Erythroblast (primary cell): ENCODE data around the gene CHMP5.
"Not testable (repeated sequence)": the region's sequence is repeated elsewhere in the genome, so short reads cannot be mapped to it uniquely, and the experiment has no call there.

Source experiments
- DNase-seq, 2 experiments: peaks; one replicate each; lab custom pipeline; 2025; lab: John Stamatoyannopoulos, UW
- GATA1 ChIP-seq: IDR thresholded peaks from 2 replicates; pipeline ENCODE4 v1.6.1; 2011; ENCODE audit warnings: low read depth, mild to moderate bottlenecking, control low read depth, low read length, moderate library complexity
- POLR2A ChIP-seq: IDR thresholded peaks from 2 replicates; pipeline ENCODE4 v1.6.1; 2011; ENCODE audit warnings: mild to moderate bottlenecking, low read length

Gene CHMP5

DNA sequence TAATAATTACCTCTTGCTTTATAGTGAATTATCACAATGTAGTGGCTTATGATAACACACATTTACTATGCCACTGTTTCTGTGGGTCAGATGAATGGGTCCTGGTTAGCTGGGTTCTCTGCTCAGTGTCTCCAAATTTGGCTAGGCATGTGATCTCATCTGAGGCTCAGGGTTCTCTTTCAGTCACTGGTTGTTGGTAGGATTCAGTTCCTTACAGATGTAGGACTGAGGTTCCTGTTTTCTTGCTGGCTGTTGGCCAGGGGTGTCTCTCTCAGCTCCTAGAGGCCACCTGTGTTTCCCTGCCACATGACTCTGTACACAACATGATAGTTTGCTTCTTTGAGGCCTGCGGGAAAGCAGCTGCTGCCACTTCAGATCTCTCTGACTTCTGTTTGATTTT is 32.6 kb downstream of the CHMP5 start:
- peak; percentile 35 to 64 for DNase-seq
- TF ChIP-seq POLR2A (no peak), GATA1 (no peak)

DNA sequence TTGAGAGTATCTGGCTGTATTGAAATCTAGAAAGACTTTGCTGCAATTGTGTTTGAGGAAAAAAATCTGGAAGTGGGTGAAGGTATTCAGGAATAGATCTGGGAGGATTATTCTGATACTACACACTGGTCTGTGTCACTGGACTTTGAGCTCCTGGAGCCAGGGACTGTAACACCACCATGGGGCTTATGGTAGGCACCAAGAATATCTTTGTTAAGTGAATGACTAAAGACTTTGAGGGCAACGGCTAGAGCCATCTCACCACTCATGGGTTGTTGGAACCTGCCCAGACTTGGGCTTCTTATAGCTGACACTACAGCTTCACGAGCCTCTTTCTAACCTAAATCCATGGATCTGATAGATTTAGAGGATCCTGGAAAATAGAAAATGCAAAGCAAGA is 35.7 kb downstream of the CHMP5 start:
- TF ChIP-seq POLR2A (no peak), GATA1 (no peak)

DNA sequence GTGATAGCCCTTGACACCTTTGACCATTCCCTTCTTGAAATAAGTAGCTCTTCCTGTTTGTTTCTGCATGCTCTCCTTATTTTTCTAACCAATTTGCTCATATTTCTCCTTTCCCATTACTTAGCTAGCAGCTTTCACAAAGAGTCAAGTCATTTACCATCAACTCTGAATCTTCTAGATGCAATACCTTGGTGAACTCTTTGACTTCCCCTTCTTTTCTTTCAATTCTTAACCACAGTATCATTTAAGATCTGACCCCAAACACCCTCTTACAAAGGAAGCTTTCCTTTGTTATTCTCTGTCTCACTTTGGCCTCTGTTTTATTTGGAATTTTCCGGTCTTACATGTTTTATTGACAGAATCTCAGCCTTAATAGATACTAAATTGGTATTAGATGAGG is 39.5 kb downstream of the CHMP5 start:
- TF ChIP-seq GATA1 (no peak), POLR2A (no peak)
- no peak for DNase-seq

More for the DNA sequence above, 35.7 kb downstream of the CHMP5 start:
- no peak for DNase-seq

DNA sequence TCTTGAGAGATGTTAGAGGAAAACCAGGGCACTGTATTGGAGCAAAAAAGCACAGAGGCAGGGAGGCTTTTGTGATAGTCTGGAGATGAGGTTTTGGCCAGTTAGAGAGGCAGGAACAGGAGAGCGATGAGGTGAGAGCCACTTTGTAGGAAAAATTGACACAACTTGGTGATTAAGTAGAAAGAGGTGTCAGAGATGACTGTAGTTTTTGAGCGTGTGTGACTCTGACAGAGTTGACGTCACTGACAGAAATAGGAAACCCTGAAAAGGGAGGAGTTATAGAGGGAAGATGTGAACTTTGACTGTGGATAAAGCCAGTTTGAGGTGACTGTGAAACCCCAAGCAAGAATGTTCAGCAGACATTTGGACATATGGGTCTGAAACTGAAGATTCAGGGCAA is 41.2 kb downstream of the CHMP5 start:
- peak in 1 of 2 experiments; percentile 19 for DNase-seq

DNA sequence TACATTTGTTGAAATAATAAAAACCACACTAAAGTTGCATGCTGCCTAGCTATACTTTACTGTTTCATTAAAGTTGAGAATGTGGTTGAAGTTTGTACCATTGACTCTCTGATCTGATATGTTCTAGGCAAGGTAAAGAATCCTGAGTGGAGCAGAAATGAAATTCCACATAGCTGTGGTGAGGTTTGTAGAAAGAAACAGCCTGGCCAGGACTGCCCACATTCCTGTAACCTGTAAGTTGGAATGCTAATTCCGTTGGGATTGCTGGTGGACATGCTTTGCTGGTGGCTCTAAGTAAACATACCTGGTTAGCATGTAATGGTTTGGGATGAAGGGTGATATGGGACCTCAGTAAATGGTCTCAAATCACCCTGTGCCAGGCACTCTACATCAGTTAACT is 42.2 kb downstream of the CHMP5 start:
- TF ChIP-seq GATA1 (no peak), POLR2A (no peak)
- DNase-seq, result no peak

More for the DNA sequence above, 41.2 kb downstream of the CHMP5 start:
- TF ChIP-seq POLR2A (no peak), GATA1 (no peak)

DNA sequence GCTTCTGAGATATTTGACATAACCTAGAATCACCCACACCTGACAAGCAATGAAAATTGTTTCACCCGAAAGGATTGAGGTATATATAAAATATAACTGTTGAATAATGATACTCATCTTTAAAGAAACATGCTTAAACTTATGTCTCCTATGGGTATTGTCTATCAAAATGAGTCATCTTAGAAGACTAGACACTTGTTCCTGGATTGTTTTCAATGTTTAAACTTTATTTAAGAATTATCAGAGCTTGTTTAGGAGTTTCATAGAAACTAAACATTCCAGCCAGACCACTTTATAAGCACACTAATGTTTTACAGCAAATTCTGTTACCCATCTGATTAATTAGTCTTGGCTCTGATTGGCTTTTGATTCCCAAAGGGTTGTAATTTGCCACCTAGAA is 45.1 kb downstream of the CHMP5 start:
- DNase-seq, result no peak

DNA sequence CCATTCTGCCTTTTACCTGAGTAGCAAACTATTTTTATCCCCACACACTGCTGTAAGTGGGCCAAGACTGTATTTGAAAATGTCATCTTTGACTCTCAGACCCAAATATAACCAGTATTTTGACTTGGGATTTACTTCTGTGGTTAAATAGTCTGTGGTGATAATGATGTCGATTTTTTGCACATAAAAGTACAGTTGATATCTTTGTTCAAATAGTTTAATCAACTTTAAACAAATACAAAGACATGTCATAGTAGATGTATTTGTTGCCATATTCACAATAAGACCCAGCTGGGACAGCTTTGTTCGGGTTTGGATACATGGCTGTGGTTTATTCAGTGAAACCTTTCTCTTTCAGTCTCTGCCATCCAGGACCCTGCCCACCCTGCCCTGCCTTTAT is 45.9 kb downstream of the CHMP5 start:
- TF ChIP-seq POLR2A (no peak), GATA1 (no peak)

More for the DNA sequence above, 45.1 kb downstream of the CHMP5 start:
- TF ChIP-seq GATA1 (no peak), POLR2A (no peak)

DNA sequence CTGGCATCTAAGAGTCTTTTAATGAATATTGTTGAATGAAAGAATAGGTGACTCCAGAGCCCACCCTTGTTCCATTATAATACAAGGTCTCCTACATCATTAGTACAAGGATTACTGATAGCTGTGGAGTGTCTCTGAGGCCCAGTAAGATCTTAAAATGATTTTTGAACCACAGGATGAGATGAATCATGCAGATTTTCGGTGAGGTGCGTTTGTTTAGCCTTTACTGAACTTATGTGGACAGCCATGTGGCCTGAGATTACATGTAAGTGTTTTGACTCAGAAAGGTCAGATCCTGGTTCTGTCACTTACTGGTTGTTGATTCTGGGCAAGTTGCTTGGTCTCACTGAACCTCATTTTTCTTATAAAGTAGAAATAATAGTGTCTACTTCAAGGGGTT is 47.1 kb downstream of the CHMP5 start:
- TF ChIP-seq POLR2A (no peak), GATA1 (no peak)
- DNase-seq, result no peak

More for the DNA sequence above, 45.9 kb downstream of the CHMP5 start:
- DNase-seq, result no peak

DNA sequence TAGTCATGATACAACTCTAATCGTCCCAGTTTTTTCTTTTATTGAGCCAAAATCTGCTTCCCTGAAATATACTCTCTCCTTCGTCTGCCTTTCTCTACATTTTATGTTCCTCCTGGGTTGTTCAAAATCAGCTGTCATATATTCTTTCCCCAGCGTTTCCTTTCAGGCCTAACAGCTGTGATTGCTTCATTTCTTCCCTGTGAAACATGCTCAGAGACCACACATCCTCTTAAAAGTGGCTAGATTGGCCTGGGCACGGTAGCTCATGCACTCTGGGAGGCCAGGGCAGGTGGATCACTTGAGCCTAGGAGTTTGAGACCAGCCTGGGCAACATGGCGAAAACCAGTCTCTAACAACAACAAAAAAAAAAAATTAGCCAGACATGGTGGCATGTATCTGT is 50.5 kb downstream of the CHMP5 start:
- no peak for DNase-seq
- TF ChIP-seq GATA1 (no peak), POLR2A (no peak)

DNA sequence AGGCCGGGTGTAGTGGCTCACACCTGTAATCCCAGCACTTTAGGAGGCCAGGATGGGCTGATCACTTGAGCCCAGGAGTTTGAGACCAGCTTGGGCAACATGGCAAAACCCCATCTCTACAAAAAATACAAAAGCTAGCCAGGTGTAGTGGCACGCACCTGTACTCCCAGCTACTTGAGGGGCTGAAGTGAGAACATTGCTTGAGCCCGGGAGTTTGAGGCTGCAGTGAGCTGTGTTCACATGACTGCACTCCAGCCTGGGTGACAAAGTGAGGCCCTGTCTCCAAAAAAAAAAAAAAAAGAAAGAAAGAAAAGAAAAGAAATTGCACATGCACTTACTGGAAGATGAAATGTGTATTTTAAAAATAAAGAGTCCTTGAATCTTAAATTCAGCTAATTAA is 52.3 kb downstream of the CHMP5 start:
- DNase-seq, result not testable (repeated sequence)

DNA sequence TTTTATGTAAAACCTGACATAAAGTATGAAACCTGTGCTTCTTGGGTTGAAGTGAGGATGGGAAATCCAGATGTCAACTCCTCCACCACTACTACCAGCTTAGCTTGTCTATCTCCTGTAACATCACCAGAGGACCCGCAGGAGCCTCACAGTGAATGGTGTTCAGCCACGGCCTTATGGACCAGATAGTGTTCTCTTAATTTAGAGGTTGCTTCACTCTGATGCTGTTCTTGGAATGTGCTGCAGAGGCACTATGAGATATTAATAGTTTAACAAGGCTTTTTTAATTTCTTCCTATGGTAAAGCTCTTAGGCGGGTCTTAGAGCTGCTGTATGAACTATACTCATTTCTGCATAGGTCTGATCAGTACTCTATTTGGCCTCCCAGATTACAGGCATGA is 53.4 kb downstream of the CHMP5 start:
- DNase-seq, result no peak
- TF ChIP-seq GATA1, result no peak

DNA sequence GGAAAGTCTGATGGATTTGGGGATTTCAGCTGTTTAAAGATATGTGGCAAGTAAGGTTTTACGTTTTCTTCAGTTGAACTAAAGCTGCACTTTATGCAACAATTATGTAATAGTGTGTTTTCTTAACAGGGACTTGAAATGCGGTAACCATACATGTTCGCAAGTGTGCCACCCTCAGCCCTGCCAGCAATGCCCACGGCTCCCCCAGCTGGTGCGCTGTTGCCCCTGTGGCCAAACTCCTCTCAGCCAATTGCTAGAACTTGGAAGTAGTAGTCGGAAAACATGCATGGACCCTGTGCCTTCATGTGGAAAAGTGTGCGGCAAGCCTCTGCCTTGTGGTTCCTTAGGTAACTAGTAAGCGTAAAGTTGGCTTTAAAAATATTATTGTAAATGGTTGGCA is 53.9 kb downstream of the CHMP5 start:
- no peak for DNase-seq
- TF ChIP-seq POLR2A (no peak), GATA1 (no peak)

DNA sequence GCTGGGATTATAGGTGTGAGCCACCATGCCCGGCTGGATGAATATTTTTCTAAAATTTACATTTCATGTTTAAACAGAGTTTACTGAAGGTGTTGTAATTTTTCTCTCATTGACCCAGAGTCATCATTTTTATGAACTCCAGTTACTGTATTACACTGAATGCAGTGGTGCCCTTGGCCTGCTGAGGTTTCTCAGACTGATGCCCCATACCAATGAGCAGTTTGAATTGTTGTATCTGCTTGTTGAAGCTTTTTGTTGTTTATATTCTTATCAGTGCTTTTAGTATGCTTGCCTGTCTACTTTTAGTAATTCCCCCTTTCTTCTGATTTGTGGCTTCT is 55.4 kb downstream of the CHMP5 start:
- DNase-seq, result no peak

DNA sequence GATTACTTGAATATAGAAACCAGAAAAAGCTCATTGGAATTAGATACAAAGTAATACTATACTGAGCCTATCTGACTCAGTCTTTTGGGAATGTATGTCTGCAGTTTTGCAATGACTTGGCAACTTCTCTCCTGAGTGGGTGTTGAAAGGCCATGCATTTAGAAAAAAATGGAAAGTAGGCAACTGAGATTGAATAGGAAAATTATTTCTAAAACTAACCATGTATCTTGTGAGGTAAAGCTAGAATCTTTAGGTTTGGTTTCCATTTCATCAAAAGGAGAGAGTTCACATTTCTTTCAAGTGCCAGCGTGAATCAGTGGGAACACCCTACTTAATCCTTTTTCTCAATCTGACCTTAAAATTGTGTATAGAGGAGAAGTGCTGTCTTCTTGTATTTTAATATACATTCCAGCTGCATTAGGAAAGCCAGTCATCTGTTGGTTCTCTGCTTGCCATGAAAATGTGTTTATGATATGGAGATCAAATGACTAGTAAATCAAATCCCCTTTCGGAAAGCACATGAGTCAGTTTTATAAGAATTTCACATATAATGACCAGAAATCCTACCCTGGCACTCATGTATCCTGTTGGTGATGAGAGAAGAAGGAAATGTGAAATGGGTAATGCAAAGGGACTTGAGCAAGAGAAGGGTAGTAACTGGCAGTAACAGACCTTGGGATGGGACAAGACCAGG is 55.9 kb downstream of the CHMP5 start:
- TF ChIP-seq POLR2A (no peak), GATA1 (no peak)
- DNase-seq, result no peak

More for the DNA sequence above, 55.4 kb downstream of the CHMP5 start:
- no peak for TF ChIP-seq POLR2A
- TF ChIP-seq GATA1, result no peak

DNA sequence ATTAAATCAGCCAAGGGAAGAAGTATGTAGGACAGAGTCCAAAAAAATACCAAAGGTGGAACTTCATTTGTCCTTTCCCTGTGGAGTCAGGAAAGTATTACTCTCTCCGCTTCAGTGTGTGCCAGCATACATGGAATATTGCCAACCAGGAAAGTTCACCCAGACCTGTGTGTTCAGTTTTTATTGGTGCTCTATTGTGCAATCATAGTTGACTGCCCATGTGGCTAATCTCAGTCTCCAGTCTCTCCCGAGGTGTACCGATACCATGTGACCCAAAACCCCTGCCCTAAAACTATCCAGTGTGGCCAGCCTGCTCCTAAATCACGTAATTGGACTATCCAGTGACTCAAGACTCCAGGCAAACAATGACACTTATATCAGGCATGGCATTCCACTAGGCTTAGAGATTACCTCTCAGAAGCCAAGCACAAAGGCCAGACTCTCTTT is 64.3 kb downstream of the CHMP5 start:
- no peak for TF ChIP-seq GATA1
- TF ChIP-seq POLR2A, result no peak
- DNase-seq, result no peak
